ENCODE results near the gene BMP8B. TPM values are rescaled to one million over a fixed set of nuclear protein-coding genes. Genes with fewer than 3 reads are reported as not detected.
"Not testable (repeated sequence)": the region's sequence is repeated elsewhere in the genome, so short reads cannot be mapped to it uniquely, and the experiment has no call there.

Gene BMP8B
- total and polyA plus RNA-seq, 10 donors, result 0.08 to 2.5 (median 1.1) TPM

GRCh38 chr1:39798859-39799769 lies 10.4 kb upstream of the BMP8B start:
- peaks cover 0 to 26% (median 9%) of the 10 kb centered on the region in 6 donors for H3K4me1 ChIP-seq
- WGBS, 5 donors, result 28 to 40% (median 35%) methylated on average over 15 to 22 of the region's 26 CpGs
- intact Hi-C loops (cut with DNase I; ENCODE audit: low total_unique reads), result not testable (repeated sequence)

GRCh38 chr1:39795651-39796050 lies 7.0 kb upstream of the BMP8B start:
- H3K27me3 ChIP-seq (replicated peaks in 1 of 7), result peaks cover 0 to 7% (median 0%) of the 10 kb centered on the region in 7 donors
- TF ChIP-seq POLR2AphosphoS5 (IDR thresholded peaks at IDR 0.05) (no peak), CTCF (IDR thresholded peaks at IDR 0.05 in 8 of 11, conservative IDR thresholded peaks at IDR 0.05 in 3 of 11) (no peak), POLR2A (IDR thresholded peaks at IDR 0.05) (no peak)
- 50 to 89% (median 60%) methylated on average over 1 of the region's 1 CpG for WGBS, 5 donors
- no peaks in the 10 kb centered on the region for H3K36me3 ChIP-seq
- no peaks in the 10 kb centered on the region for H3K9me3 ChIP-seq
- DNase-seq, result no peak
- intact Hi-C loops (cut with DNase I; ENCODE audit: low total_unique reads), result no loop called here
- no peak overlapping the region for H3K4me3 ChIP-seq
- H3K4me1 ChIP-seq, result peaks cover 0 to 28% (median 9%) of the 10 kb centered on the region in 6 donors
- H3K27ac ChIP-seq, result no peak overlapping the region

More at GRCh38 chr1:39798859-39799769, 10.4 kb upstream of the BMP8B start:
- H3K9me3 ChIP-seq; H3K36me3 ChIP-seq; H3K27me3 ChIP-seq (replicated peaks in 1 of 7): not testable (repeated sequence)
- peak; percentile 58 to 79 (median 74) for TF ChIP-seq POLR2AphosphoS5 (IDR thresholded peaks at IDR 0.05)
- peak in 3 of 11 experiments; percentile 7 to 60 (median 51) for TF ChIP-seq CTCF (IDR thresholded peaks at IDR 0.05 in 8 of 11, conservative IDR thresholded peaks at IDR 0.05 in 3 of 11)
- DNase-seq, result peak; percentile 95
- Histone ChIP-seq H3K4me3 (peak overlapping the region in 7 of 8 donors; percentile 10 to 62 (median 19)), H3K27ac (peak overlapping the region in 7 of 8 donors; percentile 11 to 89 (median 70))

GRCh38 chr1:39791838-39792237 lies 3.2 kb upstream of the BMP8B start:
- peaks cover 0 to 38% (median 11%) of the 10 kb centered on the region in 6 donors for H3K4me1 ChIP-seq
- no peak overlapping the region for H3K4me3 ChIP-seq
- H3K36me3 ChIP-seq, result no peaks in the 10 kb centered on the region
- H3K27ac ChIP-seq, result no peak overlapping the region
- intact Hi-C loops (cut with DNase I; ENCODE audit: low total_unique reads), result no loop called here
- 88 to 100% (median 96%) methylated on average over 2 of the region's 2 CpGs for WGBS, 5 donors
- TF ChIP-seq POLR2A (IDR thresholded peaks at IDR 0.05) (no peak), CTCF (IDR thresholded peaks at IDR 0.05 in 8 of 11, conservative IDR thresholded peaks at IDR 0.05 in 3 of 11) (no peak), POLR2AphosphoS5 (IDR thresholded peaks at IDR 0.05) (no peak)
- H3K27me3 ChIP-seq (replicated peaks in 1 of 7), result peaks cover 0 to 40% (median 13%) of the 10 kb centered on the region in 7 donors
- DNase-seq, result no peak
- H3K9me3 ChIP-seq, result no peaks in the 10 kb centered on the region

GRCh38 chr1:39789571-39790110 lies 976 bp upstream of the BMP8B start:
- H3K27ac ChIP-seq, result peak overlapping the region in 4 of 8 donors; percentile 64 to 82 (median 76)
- no peak for DNase-seq

More at GRCh38 chr1:39789571-39790110, 976 bp upstream of the BMP8B start:
- no peaks in the 10 kb centered on the region for H3K9me3 ChIP-seq
- no peaks in the 10 kb centered on the region for H3K36me3 ChIP-seq
- H3K4me3 ChIP-seq, result peak overlapping the region in 7 of 8 donors; percentile 52 to 87 (median 68)
- 52 to 62% (median 54%) methylated on average over 15 of the region's 15 CpGs for WGBS, 5 donors
- intact Hi-C loops (cut with DNase I; ENCODE audit: low total_unique reads), result no loop called here
- peaks cover 0 to 38% (median 11%) of the 10 kb centered on the region in 6 donors for H3K4me1 ChIP-seq
- H3K27me3 ChIP-seq (replicated peaks in 1 of 7), result peaks cover 0 to 47% (median 13%) of the 10 kb centered on the region in 7 donors
- TF ChIP-seq POLR2A (IDR thresholded peaks at IDR 0.05) (no peak), POLR2AphosphoS5 (IDR thresholded peaks at IDR 0.05) (no peak), CTCF (IDR thresholded peaks at IDR 0.05 in 8 of 11, conservative IDR thresholded peaks at IDR 0.05 in 3 of 11) (no peak)

Data from spleen (tissue), 11 donors.